GM20431 (cell line): ENCODE measurements around the gene SLC2A9.

Source experiments
- in situ Hi-C: fragments of 300-500 bp; cut with MseI, MboI; formaldehyde crosslinking; loops from one replicate; pipeline ENCODE4 v1.15.0; 2020; ENCODE audit warnings: low sequenced_read_pairs; ENCODE audit not compliant: unreplicated experiment

Gene SLC2A9

DNA sequence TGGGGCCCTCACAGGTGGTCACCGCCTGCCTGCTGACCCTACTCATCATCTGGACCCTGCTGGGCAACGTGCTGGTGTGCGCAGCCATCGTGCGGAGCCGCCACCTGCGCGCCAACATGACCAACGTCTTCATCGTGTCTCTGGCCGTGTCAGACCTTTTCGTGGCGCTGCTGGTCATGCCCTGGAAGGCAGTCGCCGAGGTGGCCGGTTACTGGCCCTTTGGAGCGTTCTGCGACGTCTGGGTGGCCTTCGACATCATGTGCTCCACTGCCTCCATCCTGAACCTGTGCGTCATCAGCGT is 239.2 kb downstream of the SLC2A9 start:
- in situ Hi-C loops, result no loop called here

DNA sequence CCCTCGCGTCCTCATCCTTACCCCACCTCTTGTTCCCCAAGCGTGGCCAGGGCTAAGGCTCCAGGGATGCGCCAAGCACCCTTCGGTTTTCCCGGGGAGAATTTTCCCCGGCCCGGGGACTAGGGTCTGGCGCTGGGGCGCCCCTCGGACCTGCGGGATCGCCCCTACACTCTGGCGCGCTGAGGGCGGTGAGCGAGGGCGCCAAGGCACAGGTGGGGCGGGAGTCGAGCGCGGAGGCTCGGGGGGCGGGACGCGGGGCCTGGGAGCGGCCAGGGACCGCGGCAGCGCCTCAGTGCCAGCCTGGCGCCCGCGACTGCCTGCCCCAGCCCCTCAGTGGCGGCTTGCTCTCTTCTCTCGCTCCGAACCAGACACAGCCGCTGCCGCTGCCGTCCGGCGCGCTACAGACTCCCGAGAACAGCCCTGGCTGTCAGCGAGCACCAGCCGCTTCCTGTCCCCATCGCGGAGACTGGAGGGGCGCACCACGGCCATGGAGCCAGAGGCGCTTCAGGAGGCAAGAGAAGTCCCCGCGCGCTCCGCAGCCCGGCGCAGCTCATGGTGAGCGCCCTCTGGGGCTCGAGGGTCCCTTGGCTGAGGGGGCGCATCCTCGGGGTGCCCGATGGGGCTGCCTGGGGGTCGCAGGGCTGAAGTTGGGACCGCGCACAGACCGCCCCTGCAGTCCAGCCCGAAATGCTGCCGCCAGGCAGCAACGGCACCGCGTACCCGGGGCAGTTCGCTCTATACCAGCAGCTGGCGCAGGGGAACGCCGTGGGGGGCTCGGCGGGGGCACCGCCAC is 239.8 kb downstream of the SLC2A9 start, which contains the start of gene DRD5:
TSS of gene DRD5 (plus strand) at position 292 of the 793 bp plus-strand sequence. CDS start at position 688, 396 bp downstream.
- in situ Hi-C loops, result no loop called here
